ENCODE data around the gene CCDC136.

The CCDC136 gene

GRCh38 chr7:128794436-128794835 lies 2.7 kb downstream of the CCDC136 start:
- H3K4me1 Mint-ChIP-seq = peaks cover 28% of the 10 kb centered on the region
- H3K9me3 Mint-ChIP-seq = no peaks in the 10 kb centered on the region
- H3K4me3 Mint-ChIP-seq = no peak overlapping the region

DNA sequence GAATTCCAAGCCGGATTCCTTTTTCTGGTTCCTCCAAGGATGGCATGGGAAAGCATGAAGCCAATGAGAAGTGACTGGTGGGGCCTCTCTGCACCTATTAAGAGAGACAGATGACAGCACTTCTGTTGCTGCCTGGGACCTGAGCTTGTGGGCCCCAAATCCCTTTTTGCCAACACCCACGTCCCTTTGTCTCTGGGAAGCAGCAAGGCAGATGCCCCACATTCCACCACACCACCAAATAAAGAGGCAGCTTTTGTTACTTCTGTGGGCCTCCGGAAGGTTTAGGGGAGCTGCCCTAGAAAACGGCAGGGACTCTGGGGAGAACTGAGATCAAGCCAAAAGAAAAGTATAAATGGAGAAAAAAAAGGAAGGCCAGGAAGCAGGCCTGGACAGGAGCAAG lies 3.4 kb downstream of the CCDC136 start:
- Mint-ChIP-seq H3K4me1 (peaks cover 27% of the 10 kb centered on the region), H3K36me3 (ENCODE audit: low read depth) (peaks cover 36% of the 10 kb centered on the region), H3K9me3 (no peaks in the 10 kb centered on the region), H3K27me3 (ENCODE audit: low read depth) (peaks cover 5% of the 10 kb centered on the region), H3K27ac (no peak overlapping the region), H3K4me3 (peak overlapping the region in 1 of 3 experiments; percentile 44)
- TF ChIP-seq, protein P1, sequence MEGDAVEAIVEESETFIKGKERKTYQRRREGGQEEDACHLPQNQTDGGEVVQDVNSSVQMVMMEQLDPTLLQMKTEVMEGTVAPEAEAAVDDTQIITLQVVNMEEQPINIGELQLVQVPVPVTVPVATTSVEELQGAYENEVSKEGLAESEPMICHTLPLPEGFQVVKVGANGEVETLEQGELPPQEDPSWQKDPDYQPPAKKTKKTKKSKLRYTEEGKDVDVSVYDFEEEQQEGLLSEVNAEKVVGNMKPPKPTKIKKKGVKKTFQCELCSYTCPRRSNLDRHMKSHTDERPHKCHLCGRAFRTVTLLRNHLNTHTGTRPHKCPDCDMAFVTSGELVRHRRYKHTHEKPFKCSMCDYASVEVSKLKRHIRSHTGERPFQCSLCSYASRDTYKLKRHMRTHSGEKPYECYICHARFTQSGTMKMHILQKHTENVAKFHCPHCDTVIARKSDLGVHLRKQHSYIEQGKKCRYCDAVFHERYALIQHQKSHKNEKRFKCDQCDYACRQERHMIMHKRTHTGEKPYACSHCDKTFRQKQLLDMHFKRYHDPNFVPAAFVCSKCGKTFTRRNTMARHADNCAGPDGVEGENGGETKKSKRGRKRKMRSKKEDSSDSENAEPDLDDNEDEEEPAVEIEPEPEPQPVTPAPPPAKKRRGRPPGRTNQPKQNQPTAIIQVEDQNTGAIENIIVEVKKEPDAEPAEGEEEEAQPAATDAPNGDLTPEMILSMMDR (IDR thresholded peaks at IDR 0.05; ENCODE audit: unreplicated experiment in 3 of 3) = no peak

More at GRCh38 chr7:128794436-128794835, 2.7 kb downstream of the CCDC136 start:
- Mint-ChIP-seq H3K27me3 (ENCODE audit: low read depth) (peaks cover 8% of the 10 kb centered on the region), H3K27ac (no peak overlapping the region), H3K36me3 (ENCODE audit: low read depth) (peaks cover 34% of the 10 kb centered on the region)
- TF ChIP-seq, protein P1 (IDR thresholded peaks at IDR 0.05; ENCODE audit: unreplicated experiment in 3 of 3) = no peak

DNA sequence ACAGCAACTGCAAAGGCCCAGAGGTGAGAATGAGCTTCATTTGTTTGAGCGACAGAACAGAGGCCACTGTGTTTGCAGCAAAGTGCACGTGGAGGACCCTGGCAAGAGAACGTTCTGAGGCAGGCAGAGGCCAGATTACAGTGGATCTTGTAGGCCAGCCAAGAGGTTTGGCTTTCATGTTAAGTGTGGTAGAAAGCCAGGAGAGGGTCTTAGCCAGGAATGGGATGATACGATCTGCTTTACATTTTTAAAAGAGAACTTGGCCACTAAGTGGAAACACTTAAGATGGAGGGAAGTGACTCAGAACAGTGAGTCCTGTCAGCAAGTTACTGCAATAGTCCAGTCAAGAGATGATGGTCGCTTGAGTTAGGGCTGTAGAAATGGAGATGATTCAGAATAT lies 4.6 kb downstream of the CCDC136 start:
- TF ChIP-seq, protein P1 (IDR thresholded peaks at IDR 0.05; ENCODE audit: unreplicated experiment in 3 of 3) = no peak
- Mint-ChIP-seq H3K36me3 (ENCODE audit: low read depth) (peaks cover 45% of the 10 kb centered on the region), H3K4me1 (peaks cover 24% of the 10 kb centered on the region), H3K27ac (peak overlapping the region in 2 of 3 experiments; percentile 29 to 42), H3K4me3 (peak overlapping the region in 1 of 3 experiments; percentile 41), H3K27me3 (ENCODE audit: low read depth) (no peaks in the 10 kb centered on the region), H3K9me3 (no peaks in the 10 kb centered on the region)

GRCh38 chr7:128799451-128799850 lies 7.7 kb downstream of the CCDC136 start:
- Mint-ChIP-seq H3K27me3 (ENCODE audit: low read depth) (no peaks in the 10 kb centered on the region), H3K4me1 (peaks cover 24% of the 10 kb centered on the region), H3K36me3 (ENCODE audit: low read depth) (peaks cover 46% of the 10 kb centered on the region), H3K27ac (no peak overlapping the region), H3K9me3 (no peaks in the 10 kb centered on the region), H3K4me3 (no peak overlapping the region)
- TF ChIP-seq, protein P1 (IDR thresholded peaks at IDR 0.05; ENCODE audit: unreplicated experiment in 3 of 3) = no peak

GRCh38 chr7:128800567-128800966 lies 8.8 kb downstream of the CCDC136 start:
- no peaks in the 10 kb centered on the region for H3K9me3 Mint-ChIP-seq
- no peaks in the 10 kb centered on the region for H3K27me3 Mint-ChIP-seq (ENCODE audit: low read depth)
- H3K4me3 Mint-ChIP-seq = no peak overlapping the region
- TF ChIP-seq, protein P1 (IDR thresholded peaks at IDR 0.05; ENCODE audit: unreplicated experiment in 3 of 3) = no peak
- H3K4me1 Mint-ChIP-seq = peaks cover 18% of the 10 kb centered on the region
- H3K36me3 Mint-ChIP-seq (ENCODE audit: low read depth) = peaks cover 48% of the 10 kb centered on the region
- H3K27ac Mint-ChIP-seq = no peak overlapping the region

GRCh38 chr7:128801003-128801402 lies 9.2 kb downstream of the CCDC136 start:
- TF ChIP-seq, protein P1 (IDR thresholded peaks at IDR 0.05; ENCODE audit: unreplicated experiment in 3 of 3) = no peak
- Mint-ChIP-seq H3K4me1 (peaks cover 13% of the 10 kb centered on the region), H3K9me3 (no peaks in the 10 kb centered on the region), H3K27ac (no peak overlapping the region), H3K4me3 (no peak overlapping the region), H3K27me3 (ENCODE audit: low read depth) (no peaks in the 10 kb centered on the region), H3K36me3 (ENCODE audit: low read depth) (peaks cover 47% of the 10 kb centered on the region)

Data from nephron (organoid).